MV-4-11 (cell line): ENCODE results near the gene ATL3.
"Not testable (repeated sequence)": the region's sequence is repeated elsewhere in the genome, so short reads cannot be mapped to it uniquely, and the experiment has no call there.

Experiments
- DNase-seq: peaks from one replicate; lab custom pipeline; 2025; lab: John Stamatoyannopoulos, UW

ATL3 gene

DNA sequence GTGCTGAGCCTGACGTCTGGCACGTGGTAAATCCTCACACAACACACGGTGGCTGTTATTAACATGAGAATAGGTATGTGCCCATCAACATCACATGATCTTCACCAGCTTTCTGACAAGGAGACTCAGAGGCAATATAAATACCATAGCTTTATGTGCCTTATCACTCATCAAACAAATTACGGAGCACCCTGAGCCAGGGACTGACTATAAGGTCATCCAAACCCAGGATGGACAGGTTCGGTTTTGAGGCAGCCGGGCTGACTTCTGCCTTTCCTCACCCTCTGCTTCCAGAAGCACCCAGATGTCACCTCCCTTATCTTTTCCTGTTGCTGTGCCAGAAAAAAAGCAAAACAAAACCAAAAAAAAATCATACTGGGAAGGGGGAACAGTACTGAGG is 51.2 kb downstream of the ATL3 start:
- no peak for DNase-seq

GRCh38 chr11:63617686-63618085 is 53.5 kb downstream of the ATL3 start:
- DNase-seq = not testable (repeated sequence)

DNA sequence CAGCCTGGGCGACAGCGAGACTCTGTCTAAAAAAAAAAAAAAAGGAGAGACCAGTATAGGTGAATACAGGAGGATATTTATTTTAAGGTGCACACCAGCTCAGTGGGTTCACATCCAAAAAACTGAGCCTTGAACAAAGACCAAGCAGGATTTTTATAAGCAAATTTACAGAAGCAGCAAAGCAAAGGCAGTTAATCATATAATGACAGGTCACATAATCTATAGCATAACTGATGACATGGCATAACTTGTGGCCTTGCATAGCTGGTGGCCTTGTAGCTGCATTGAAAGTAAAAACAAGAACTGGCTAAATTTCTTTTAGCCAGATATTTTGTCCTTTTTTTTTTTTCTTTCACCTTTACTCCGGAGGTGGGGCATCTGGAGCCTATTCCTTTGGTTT is 54.2 kb downstream of the ATL3 start:
- peak; percentile 54 for DNase-seq

- no peak for DNase-seq
Observed at GRCh38 chr11:63614136-63614671, 57.0 kb downstream of the ATL3 start, which contains the start of gene PLAAT3. TSS of gene PLAAT3 (minus strand) at chr11:63614433. CDS start at chr11:63614014, 419 bp downstream.

DNA sequence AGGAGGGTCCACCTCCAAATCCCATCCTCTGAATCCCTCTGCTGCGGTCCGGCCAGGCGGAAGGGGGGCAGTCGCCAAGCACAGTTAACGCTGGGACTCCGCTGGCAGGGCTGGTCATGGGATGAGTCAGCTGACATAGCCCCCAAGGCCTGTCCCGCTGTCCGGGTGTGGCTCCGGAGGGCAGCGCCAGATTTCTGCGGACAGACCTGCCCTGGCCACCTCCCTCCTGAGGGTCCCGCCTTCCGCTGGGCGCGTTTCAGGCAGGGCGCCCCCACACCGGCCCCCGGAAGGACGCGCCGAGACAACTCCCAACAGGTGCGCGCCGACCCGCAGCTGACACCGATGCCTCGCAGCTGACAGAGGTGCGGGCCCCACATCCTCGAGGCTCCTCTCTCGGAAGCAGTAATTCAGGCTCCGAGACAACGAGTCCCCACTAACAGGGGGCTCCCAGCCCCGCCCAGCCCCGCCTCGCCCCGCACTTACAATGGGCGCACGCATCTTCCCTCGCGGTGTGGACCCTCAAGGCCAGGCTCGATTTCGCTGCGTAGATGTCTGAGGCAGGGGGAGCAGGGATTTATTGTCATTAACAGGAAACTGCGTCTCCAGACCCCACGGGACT is 57.5 kb downstream of the ATL3 start:
- no peak for DNase-seq

- no peak for DNase-seq
Observed at GRCh38 chr11:63612181-63612580, 59.0 kb downstream of the ATL3 start.

DNA sequence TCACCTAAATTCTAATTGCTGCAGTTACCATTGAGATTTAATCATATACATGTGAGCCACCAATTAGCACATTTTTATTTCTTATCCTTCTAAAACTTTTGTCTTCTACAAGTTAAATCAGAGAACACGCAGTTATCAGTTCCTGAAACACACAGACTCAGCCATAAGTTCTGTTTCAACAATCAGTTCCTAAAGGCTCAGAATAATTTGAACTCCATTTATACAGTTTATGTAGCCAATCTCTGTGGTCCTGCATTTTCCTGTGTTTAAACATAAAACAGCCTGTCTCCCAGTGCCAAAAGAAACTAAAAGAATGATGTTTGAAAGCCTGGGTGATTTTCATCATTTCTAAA is 59.8 kb downstream of the ATL3 start:
- no peak for DNase-seq

GRCh38 chr11:63610604-63611394 is 60.4 kb downstream of the ATL3 start:
- peak; percentile 69 for DNase-seq

GRCh38 chr11:63609971-63610580 is 61.1 kb downstream of the ATL3 start:
- no peak for DNase-seq

DNA sequence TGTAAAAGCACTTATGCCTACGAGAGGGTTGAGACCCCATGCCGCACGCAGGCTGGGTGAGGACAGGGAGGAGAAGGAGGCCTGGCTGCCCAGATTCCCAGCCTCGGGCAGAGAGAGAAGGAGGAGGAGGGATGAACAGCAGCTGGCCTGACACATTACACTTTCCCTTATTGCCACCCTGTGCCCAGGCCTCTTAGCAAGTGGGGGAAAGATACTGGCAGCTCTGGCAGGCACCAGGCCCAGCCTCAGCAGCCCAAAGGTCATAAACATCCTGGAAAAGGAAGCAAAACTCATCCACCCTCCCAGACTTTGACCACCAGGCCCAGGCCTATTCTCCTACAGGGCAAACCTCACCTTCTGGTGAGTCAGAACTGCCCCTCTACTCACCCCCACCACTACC is 61.6 kb downstream of the ATL3 start:
- DNase-seq = no peak

- no peak for DNase-seq
Observed at GRCh38 chr11:63608353-63609345, 62.5 kb downstream of the ATL3 start.

- DNase-seq = no peak
Observed at GRCh38 chr11:63603180-63603518, 68.0 kb downstream of the ATL3 start.

GRCh38 chr11:63602290-63603179 is 68.6 kb downstream of the ATL3 start:
- not testable (repeated sequence) for DNase-seq

DNA sequence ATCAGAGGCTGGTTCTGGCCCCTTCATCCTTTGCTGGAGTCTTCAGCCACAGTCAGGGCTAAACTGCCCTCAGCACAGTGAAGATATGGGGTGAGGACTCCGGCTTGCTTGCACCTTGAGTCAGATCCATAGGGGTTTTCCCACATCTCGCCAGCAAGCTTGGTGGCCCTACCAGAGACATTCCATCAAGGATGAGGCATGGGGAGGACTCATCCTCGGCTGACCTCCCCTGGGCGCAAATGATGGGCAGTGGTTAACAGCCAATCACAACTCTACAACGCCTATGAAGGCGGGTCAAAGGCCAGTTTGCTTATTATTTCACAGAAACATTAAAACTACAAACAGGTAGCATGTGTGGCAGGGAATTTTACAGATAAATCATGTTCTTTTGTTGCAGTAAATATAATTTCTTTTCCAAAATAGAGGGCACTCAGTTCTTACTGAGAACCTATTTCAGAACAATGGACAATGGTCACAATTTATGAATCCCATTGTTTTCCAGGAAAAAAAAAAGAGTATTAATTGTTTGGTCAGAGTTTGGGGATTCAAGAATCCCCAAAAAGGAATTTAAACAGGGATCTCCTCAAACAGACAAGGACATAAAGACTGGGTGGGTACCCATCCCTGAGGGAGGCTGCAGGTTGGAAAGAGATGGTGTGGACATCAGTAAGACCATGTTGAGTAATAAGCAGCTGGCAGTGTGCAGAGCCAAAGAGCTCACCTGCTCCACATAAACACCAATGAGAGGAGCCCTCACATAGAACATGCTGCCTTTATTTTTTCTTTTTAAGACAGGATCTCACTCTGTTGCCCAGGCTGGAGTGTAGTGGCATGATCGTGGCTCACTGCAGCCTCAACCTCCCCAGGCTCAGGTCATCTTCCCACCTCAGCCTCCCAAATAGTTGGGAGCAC is 71.7 kb downstream of the ATL3 start:
- DNase-seq = no peak

GRCh38 chr11:63598556-63598955 is 72.6 kb downstream of the ATL3 start:
- no peak for DNase-seq

GRCh38 chr11:63595296-63595695 is 75.9 kb downstream of the ATL3 start:
- no peak for DNase-seq

- DNase-seq = peak; percentile 32
Observed at GRCh38 chr11:63592975-63593395, 78.2 kb downstream of the ATL3 start.

- no peak for DNase-seq
Observed at GRCh38 chr11:63590024-63590788, 81.0 kb downstream of the ATL3 start.

GRCh38 chr11:63589000-63589399 is 82.2 kb downstream of the ATL3 start:
- DNase-seq = no peak
